Tibial nerve (tissue), 4 donors: Measurements from ENCODE around the gene IMPDH1. TPM values are rescaled to one million over a fixed set of nuclear protein-coding genes. Genes with fewer than 3 reads are reported as not detected.

Experiments
- DNase-seq, 2 donors: peaks; one replicate each; pipeline ENCODE4 v3.0.0-alpha.2; 2019; ENCODE audit warnings: low spot score in 2 of 2
- H3K27ac ChIP-seq, 4 donors: fragments of 200-600 bp; sonication (generic) in 3 of 4; one replicate each; pipeline ENCODE4 v1.5.1; 2017 to 2019; ENCODE audit warnings: mild to moderate bottlenecking in 1 of 4
- H3K27me3 ChIP-seq, 2 donors: fragments of 200-600 bp; sonication (generic) in 1 of 2; one replicate each; pipeline versions ENCODE4 v1.5.1 to v1.6.0; 2017 to 2019
- H3K36me3 ChIP-seq, 3 donors: fragments of 200-600 bp; sonication (generic); one replicate each; pipeline ENCODE4 v1.5.1; 2018 to 2019
- H3K4me1 ChIP-seq, 4 donors: fragments of 200-600 bp; sonication (generic) in 3 of 4; one replicate each; pipeline ENCODE4 v1.5.1; 2017 to 2019
- H3K4me3 ChIP-seq, 4 donors: fragments of 200-600 bp; sonication (generic) in 3 of 4; one replicate each; pipeline ENCODE4 v1.5.1; 2017 to 2019; ENCODE audit warnings: mild to moderate bottlenecking in 1 of 4, moderate library complexity in 1 of 4
- H3K9me3 ChIP-seq, 4 donors: fragments of 200-600 bp; sonication (generic) in 3 of 4; one replicate each; pipeline ENCODE4 v1.5.1; 2017 to 2019
- CTCF ChIP-seq, 5 experiments: fragments of 200-600 bp in 3 of 5; fragments of 450-650 bp in 2 of 5; sonication (generic) in 3 of 5; IDR thresholded peaks; one replicate each; pipeline ENCODE4 v1.5.1; 2016 to 2019; ENCODE audit warnings: antibody characterized with exemption in 5 of 5, mild to moderate bottlenecking in 3 of 5, moderate library complexity in 2 of 5
- EP300 ChIP-seq, 2 donors: sonication (generic); formaldehyde crosslinking; IDR thresholded peaks; one replicate each; pipeline ENCODE4 v1.6.1; 2017; ENCODE audit warnings: antibody characterized with exemption in 2 of 2, mild to moderate bottlenecking in 1 of 2
- POLR2A ChIP-seq, 2 donors: fragments of 450-650 bp; IDR thresholded peaks; one replicate each; pipeline ENCODE4 v1.6.1; 2017; ENCODE audit warnings: antibody characterized with exemption in 2 of 2, mild to moderate bottlenecking in 2 of 2, moderate library complexity in 2 of 2
- WGBS, 2 donors: methylation state at CpG; one replicate each; pipeline ENCODE4 v1.1.5; 2018; 5-methylcytosine and 5-hydroxymethylcytosine counted together
- total RNA-seq, 4 donors: library from RNA; depleted of rRNA; stranded (reverse); fragments of >200 nt; gene quantifications; one replicate each; pipeline ENCODE4 v1.1.0, GENCODE V29; 2016

IMPDH1 gene
- total RNA-seq, 4 donors from 2014 or later = 50.2 to 102 (median 74.0) TPM

- no peaks in the 10 kb centered on the region for H3K36me3 ChIP-seq
- peaks cover 0 to 29% (median 9%) of the 10 kb centered on the region in 4 donors for H3K4me1 ChIP-seq
- no peak overlapping the region for H3K4me3 ChIP-seq
- H3K27me3 ChIP-seq = no peaks in the 10 kb centered on the region
- H3K9me3 ChIP-seq = no peaks in the 10 kb centered on the region
- DNase-seq = no peak
- 53 to 57% methylated on average over 4 of the region's 4 CpGs for WGBS, 2 donors
- no peak overlapping the region for H3K27ac ChIP-seq
- TF ChIP-seq EP300 (IDR thresholded peaks at IDR 0.05) = no peak
- TF ChIP-seq CTCF (IDR thresholded peaks at IDR 0.05) = no peak
- no peak for TF ChIP-seq POLR2A (IDR thresholded peaks at IDR 0.05)
Observed at GRCh38 chr7:128450409-128450808, 40.6 kb upstream of the IMPDH1 start.

- WGBS, 2 donors = 89 to 93% methylated on average over 6 of the region's 6 CpGs
- no peaks in the 10 kb centered on the region for H3K36me3 ChIP-seq
- no peak overlapping the region for H3K4me3 ChIP-seq
- H3K4me1 ChIP-seq = peaks cover 0 to 15% (median 2%) of the 10 kb centered on the region in 4 donors
- H3K27me3 ChIP-seq = no peaks in the 10 kb centered on the region
- DNase-seq = no peak
- H3K9me3 ChIP-seq = no peaks in the 10 kb centered on the region
- H3K27ac ChIP-seq = no peak overlapping the region
- TF ChIP-seq EP300 (IDR thresholded peaks at IDR 0.05) (no peak), POLR2A (IDR thresholded peaks at IDR 0.05) (no peak), CTCF (IDR thresholded peaks at IDR 0.05) (no peak)
Observed at GRCh38 chr7:128448751-128449302, 39.0 kb upstream of the IMPDH1 start.

- DNase-seq = no peak
- no peaks in the 10 kb centered on the region for H3K27me3 ChIP-seq
- no peak overlapping the region for H3K27ac ChIP-seq
- WGBS, 2 donors = 71 to 72% methylated on average over 4 of the region's 4 CpGs
- H3K36me3 ChIP-seq = no peaks in the 10 kb centered on the region
- H3K9me3 ChIP-seq = no peaks in the 10 kb centered on the region
- TF ChIP-seq CTCF (IDR thresholded peaks at IDR 0.05) (no peak), POLR2A (IDR thresholded peaks at IDR 0.05) (no peak), EP300 (IDR thresholded peaks at IDR 0.05) (no peak)
- H3K4me3 ChIP-seq = no peak overlapping the region
- peaks cover 0 to 7% (median 0%) of the 10 kb centered on the region in 4 donors for H3K4me1 ChIP-seq
Observed at GRCh38 chr7:128447941-128448564, 38.3 kb upstream of the IMPDH1 start.

GRCh38 chr7:128446306-128446705, 36.5 kb upstream of the IMPDH1 start:
- no peak overlapping the region for H3K27ac ChIP-seq
- no peak for DNase-seq
- TF ChIP-seq CTCF (IDR thresholded peaks at IDR 0.05) = no peak
- no peak for TF ChIP-seq POLR2A (IDR thresholded peaks at IDR 0.05)
- no peak for TF ChIP-seq EP300 (IDR thresholded peaks at IDR 0.05)
- peaks cover 0 to 3% (median 0%) of the 10 kb centered on the region in 4 donors for H3K4me1 ChIP-seq
- 64 to 68% methylated on average over 5 of the region's 5 CpGs for WGBS, 2 donors
- H3K4me3 ChIP-seq = no peak overlapping the region
- H3K27me3 ChIP-seq = no peaks in the 10 kb centered on the region
- no peaks in the 10 kb centered on the region for H3K9me3 ChIP-seq
- no peaks in the 10 kb centered on the region for H3K36me3 ChIP-seq

- no peak for DNase-seq
Observed at GRCh38 chr7:128443831-128444600, 34.2 kb upstream of the IMPDH1 start.

More at GRCh38 chr7:128443831-128444600, 34.2 kb upstream of the IMPDH1 start:
- no peaks in the 10 kb centered on the region for H3K27me3 ChIP-seq
- H3K4me3 ChIP-seq = no peak overlapping the region
- no peaks in the 10 kb centered on the region for H3K9me3 ChIP-seq
- no peaks in the 10 kb centered on the region for H3K4me1 ChIP-seq
- no peaks in the 10 kb centered on the region for H3K36me3 ChIP-seq
- WGBS, 2 donors = 74 to 83% methylated on average over 6 to 7 of the region's 7 CpGs
- TF ChIP-seq EP300 (IDR thresholded peaks at IDR 0.05) (no peak), POLR2A (IDR thresholded peaks at IDR 0.05) (no peak), CTCF (IDR thresholded peaks at IDR 0.05) (no peak)
- H3K27ac ChIP-seq = no peak overlapping the region
